GM21825 (cell line): ENCODE data around the gene SIRPG.
"Not testable (repeated sequence)": the region's sequence is repeated elsewhere in the genome, so short reads cannot be mapped to it uniquely, and the experiment has no call there.

Source experiments
- ATAC-seq: cut with Tn5 transposase; IDR thresholded peaks from one replicate; pipeline ENCODE4 v1.9.1; 2021; ENCODE audit warnings: mild to moderate bottlenecking, moderate library complexity; ENCODE audit not compliant: unreplicated experiment

The SIRPG gene

DNA sequence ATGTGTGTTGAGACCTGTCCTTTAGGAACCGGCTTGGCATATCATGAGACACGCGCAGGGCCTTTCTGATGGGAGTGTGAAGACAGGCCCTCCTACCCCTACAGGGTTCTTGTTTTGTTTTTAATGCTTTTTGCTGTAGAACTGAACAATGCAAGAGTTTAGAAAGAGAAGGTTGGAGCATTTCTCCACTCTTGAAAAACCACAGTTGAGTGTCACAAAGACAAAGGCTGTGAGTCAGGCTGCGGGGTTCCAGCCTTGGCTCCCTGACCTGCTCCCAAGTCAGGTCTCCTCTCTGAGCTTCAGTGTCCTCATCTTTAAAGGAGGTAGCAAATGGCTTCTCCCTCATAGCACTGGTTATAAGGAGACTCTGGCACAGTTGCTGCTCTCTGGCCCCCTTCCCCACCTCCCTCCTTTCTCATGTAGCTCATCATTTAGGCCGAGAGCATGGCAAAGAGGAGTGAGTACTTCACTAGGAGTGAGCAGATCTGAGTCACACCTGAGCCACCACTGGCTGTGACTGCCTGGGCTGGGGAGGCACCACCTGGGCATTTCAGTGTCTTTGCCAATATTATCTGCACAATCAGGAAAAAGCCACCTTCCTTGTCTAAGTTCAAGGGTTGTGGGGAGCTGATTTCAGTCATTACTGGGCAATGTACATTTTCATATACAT lies 48.8 kb downstream of the SIRPG start:
- ATAC-seq: not testable (repeated sequence)

DNA sequence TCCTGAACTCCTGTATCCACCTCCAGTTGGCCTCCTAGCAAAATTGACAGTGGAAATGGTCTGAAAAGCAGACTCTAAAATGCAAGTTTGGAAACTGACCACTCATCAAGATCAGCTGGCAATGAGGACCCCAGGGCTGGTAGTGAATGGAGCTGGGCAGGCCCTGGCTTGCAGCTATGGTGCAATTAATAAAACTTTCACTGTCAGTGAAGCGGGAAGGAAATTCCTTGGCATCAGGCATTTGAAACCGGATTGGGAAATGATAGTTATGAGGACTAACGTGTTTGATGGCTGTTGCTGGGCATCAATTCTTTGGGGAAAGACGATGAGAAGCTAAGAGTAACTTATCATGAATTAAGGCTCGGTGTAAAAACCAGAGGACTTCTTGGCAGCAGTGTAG lies 56.8 kb downstream of the SIRPG start:
- ATAC-seq: no peak

DNA sequence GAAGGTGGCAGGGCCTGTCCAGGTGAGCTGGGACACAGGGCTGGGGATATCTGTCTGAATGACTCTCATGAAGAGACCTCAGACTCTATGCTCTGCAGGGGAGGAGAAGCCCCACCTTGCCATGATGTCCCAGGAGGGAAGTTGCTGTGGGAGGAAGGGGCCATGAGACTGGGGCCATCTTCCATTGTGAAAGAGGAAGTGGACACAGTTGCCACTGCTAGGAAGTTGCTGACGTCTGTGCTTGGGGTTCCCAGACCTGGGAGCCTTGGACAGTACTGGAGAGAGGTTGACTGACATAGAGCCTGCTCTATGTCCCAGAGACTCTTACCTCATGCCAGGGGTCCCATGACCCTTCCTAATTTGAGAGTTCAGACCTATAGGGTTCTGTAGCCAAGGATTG lies 62.2 kb downstream of the SIRPG start:
- no peak for ATAC-seq

DNA sequence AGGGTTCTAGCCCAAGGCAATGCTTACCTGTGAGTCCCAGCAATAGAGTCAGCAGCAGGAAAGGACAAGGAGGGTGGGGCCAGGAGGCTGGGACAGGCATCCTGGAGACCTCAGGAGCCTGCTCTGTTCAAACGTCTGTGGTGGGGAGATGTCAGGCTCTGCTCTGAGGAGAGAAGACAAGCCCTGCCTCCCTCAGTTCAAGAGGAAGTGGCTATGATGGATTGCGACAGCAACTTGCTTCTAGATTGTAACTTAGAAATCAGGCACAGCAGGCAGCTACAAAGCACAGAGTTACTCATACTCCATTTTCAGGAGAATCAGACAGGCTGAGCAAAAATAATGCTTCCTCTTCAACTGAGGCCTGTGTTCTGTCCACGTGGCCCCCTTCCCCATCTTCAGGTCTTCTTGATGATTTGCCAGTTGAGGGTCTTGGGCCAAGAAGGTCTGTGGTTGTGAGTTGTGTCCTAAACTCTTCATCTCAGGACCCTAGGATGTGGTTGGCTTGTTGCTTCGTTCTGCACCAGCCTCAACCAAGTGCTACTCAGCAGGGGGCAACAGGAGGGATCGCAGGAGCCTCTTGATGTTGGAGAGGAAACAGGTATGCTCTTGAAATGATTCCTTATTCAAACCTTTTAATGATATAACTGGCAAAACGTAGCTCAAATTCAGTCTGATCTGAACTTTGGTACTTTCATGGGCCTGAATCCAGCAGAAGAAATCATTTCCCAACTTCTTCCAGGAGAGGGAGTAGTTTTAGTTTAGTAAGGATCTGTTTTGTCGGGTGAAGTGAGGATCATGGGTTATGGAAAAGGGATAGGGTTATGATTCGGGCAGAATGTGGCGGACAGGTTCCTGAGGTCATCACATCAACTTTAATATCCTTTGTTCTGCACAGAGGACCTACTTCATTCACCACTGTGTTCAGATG lies 68.8 kb downstream of the SIRPG start:
- no peak for ATAC-seq

DNA sequence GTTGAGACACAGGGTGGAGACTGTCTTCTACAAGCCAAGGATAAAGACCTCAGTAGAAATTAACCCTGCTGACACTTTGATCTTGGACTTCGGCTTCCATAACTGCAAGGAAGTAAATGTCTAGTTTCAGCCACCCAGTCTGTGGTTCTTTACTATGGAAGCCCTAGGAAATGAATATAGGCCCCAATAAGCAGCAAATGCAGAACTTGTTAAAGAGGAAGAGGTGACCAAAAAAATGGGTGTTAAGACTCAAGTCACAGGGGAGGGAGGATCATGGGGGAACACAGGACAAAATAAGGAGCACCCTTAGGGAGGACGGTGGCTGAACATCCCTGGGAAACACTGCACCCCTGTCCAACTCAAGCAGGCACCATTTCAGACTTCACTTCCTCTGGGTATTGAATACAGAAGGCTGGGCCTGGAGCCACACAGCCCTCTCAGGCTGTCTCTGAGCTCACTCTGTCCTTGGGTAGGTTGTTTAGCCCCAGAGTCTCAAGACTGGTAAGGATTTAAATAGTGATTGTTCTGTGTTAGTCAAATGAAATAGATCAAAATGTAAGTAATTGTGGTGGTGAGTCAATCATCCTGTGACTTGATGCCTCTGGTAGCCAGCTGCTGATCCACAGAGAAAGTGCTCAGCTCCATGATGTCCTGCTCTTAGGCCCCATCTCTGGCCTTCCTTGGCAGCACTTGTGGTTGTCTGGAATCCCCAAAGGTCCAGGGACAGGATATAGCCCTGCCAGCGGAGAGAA lies 69.6 kb downstream of the SIRPG start:
- no peak for ATAC-seq

DNA sequence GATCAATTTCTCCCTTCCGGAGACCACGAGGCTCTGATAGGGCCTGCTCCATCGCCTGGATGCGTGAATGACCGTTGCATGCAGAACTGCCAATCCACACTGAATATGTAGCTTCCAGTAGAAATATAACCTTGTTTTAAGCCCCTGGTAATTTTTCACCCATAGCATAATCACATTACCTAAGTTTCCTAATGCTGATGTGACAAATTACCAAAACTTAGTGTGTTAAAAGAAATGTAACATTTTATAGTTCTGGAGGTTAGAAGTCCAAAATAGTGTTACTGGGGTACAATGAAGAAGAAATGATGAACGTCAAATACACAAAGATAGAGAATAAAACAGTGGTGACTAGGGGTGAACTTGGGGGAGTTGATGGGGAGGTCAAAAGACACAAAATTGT lies 78.1 kb downstream of the SIRPG start:
- ATAC-seq: no peak
